ENCODE results near the gene SDR39U1.

Gene SDR39U1

GRCh38 chr14:24442240-24443052 lies at the start of gene SDR39U1 (continued):
- no peak for TF ChIP-seq ZNF654 (tag by site-specific recombination; IDR thresholded peaks at IDR 0.05; ENCODE audit: low read depth)
- no peak for TF ChIP-seq ZNF248 (tag by site-specific recombination; IDR thresholded peaks at IDR 0.05)
- no peak for TF ChIP-seq ZNF626 (tag by site-specific recombination; IDR thresholded peaks at IDR 0.05)
- 0 out of 2 replicates have a peak, but pooled peaks have one; percentile 36 for TF ChIP-seq CTCF (tag by site-specific recombination; IDR thresholded peaks at IDR 0.05)
- TF ChIP-seq REST (tag by site-specific recombination; IDR thresholded peaks at IDR 0.05) = no peak
- TF ChIP-seq ZNF510 (tag by site-specific recombination; IDR thresholded peaks at IDR 0.05; ENCODE audit: insufficient replicate concordance) = no peak
- TF ChIP-seq ZNF571 (tag by site-specific recombination; IDR thresholded peaks at IDR 0.05) = no peak
- peak; percentile 76 for TF ChIP-seq ZNF10 (tag by site-specific recombination; IDR thresholded peaks at IDR 0.05)
- no peak for TF ChIP-seq ZNF555 (tag by site-specific recombination; conservative IDR thresholded peaks at IDR 0.05)
- TF ChIP-seq ZBTB20 (tag by site-specific recombination; IDR thresholded peaks at IDR 0.05) = peak; percentile 96
- peak; percentile 85 for TF ChIP-seq ZNF24 (tag by site-specific recombination; IDR thresholded peaks at IDR 0.05)
- TF ChIP-seq ZNF664 (tag by site-specific recombination; IDR thresholded peaks at IDR 0.05) = no peak
- no peak for TF ChIP-seq ZNF792 (tag by site-specific recombination; IDR thresholded peaks at IDR 0.05)
- TF ChIP-seq ZNF121 (tag by site-specific recombination; IDR thresholded peaks at IDR 0.05) = no peak
- TF ChIP-seq KLF16 (tag by site-specific recombination; IDR thresholded peaks at IDR 0.05) = peak; percentile 38; the same call in 1 of the 2 replicates
- no peak for TF ChIP-seq ZNF423 (tag by site-specific recombination; IDR thresholded peaks at IDR 0.05)
- TF ChIP-seq ZNF561 (tag by site-specific recombination; IDR thresholded peaks at IDR 0.05; ENCODE audit: borderline replicate concordance) = peak; percentile 51; the same call in 1 of the 2 replicates
- TF ChIP-seq ZIC2 (tag by site-specific recombination; IDR thresholded peaks at IDR 0.05) = no peak
- TF ChIP-seq ZFP37 (tag by site-specific recombination; IDR thresholded peaks at IDR 0.05) = no peak
- no peak for TF ChIP-seq ZNF280D (tag by site-specific recombination; IDR thresholded peaks at IDR 0.05)
- TF ChIP-seq HIC1 (tag by site-specific recombination; IDR thresholded peaks at IDR 0.05) = no peak; the same call in 1 of the 2 replicates
- TF ChIP-seq INSM2 (tag by site-specific recombination; IDR thresholded peaks at IDR 0.05) = peak; percentile 63
- TF ChIP-seq SP2 (tag by site-specific recombination; IDR thresholded peaks at IDR 0.05) = peak; percentile 91
- TF ChIP-seq ZBTB21 (tag by site-specific recombination; IDR thresholded peaks at IDR 0.05) = peak; percentile 83
- TF ChIP-seq OSR2 (tag by site-specific recombination; IDR thresholded peaks at IDR 0.05) = no peak
- TF ChIP-seq ZNF560 (tag by site-specific recombination; IDR thresholded peaks at IDR 0.05; ENCODE audit: borderline replicate concordance) = no peak
- TF ChIP-seq HOXC10 (CRISPR knock-in tag; IDR thresholded peaks at IDR 0.05) = no peak
- peak; percentile 77 for TF ChIP-seq SP7 (tag by site-specific recombination; IDR thresholded peaks at IDR 0.05)
